ENCODE measurements around the gene CCDC28B. TPM values are rescaled to one million over a fixed set of nuclear protein-coding genes. Genes with fewer than 3 reads are reported as not detected.

CCDC28B gene
- total and polyA plus RNA-seq, 2 of the 13 experiments (the other 11 are each of a cell fraction or from before 2014, with no cell fraction given): 2.6 to 3.5 TPM

GRCh38 chr1:32204943-32205361, 4.6 kb downstream of the CCDC28B start:
- Histone ChIP-seq H4K20me1 (ENCODE audit: insufficient read depth, low read length) (no peaks in the 10 kb centered on the region), H3K4me3 (replicated peaks in 1 of 3; ENCODE audit: insufficient read depth in 1 of 3, low read depth in 2 of 3, low read length in 3 of 3) (peak overlapping the region; percentile 53 to 93 (median 86); a peak in 5 of 6 replicates), H3K9ac (ENCODE audit: insufficient read depth, low read depth, low read length) (peak overlapping the region; percentile 87), H3K4me1 (ENCODE audit: insufficient read depth, low read length) (peaks cover 26% of the 10 kb centered on the region), H2AFZ (ENCODE audit: low read length) (no peak overlapping the region), H3K27ac (ENCODE audit: extremely low read length, insufficient read depth, low read length) (no peak overlapping the region), H3K9me3 (ENCODE audit: low read length) (no peaks in the 10 kb centered on the region), H3K36me3 (replicated peaks in 1 of 2; ENCODE audit: control insufficient read depth in 1 of 2, insufficient read depth in 2 of 2, low read length in 2 of 2) (no peaks in the 10 kb centered on the region; a peak in 1 of 5 replicates), H3K4me2 (ENCODE audit: low read depth, low read length) (peak overlapping the region; percentile 85), H3K27me3 (ENCODE audit: control insufficient read depth in 1 of 2, insufficient read depth in 2 of 2, low read length in 2 of 2) (no peaks in the 10 kb centered on the region), H3K79me2 (ENCODE audit: insufficient read depth, low read length) (no peaks in the 10 kb centered on the region)
- intact Hi-C loops (cut with micrococcal nuclease; ENCODE audit: unreplicated experiment) (no loop called here), in situ Hi-C loops (cut with HindIII; ENCODE audit: extremely low pct_ligation_motif_present, low pct_unique_long_range_greater_than_20kb) (no loop called here)
- ChIA-PET CTCF (ENCODE audit: low intra/inter-chr PET ratio, low total read pairs) (no interaction called here), POLR2A (interaction anchor here (1.1 to 2.6 kb wide), 5 partner anchors 8 to 117 kb away, joined by 3 to 11 read pairs (median 5); partner anchors contain the start of gene TXLNA)
- no TSS peak for BruUV-seq (replicated peaks)
- no peak for DNase-seq (ENCODE audit: low spot score)
- TF ChIP-seq XRCC5 (optimal IDR thresholded peaks at IDR 0.05; ENCODE audit: low read length) (peak; percentile 8), ZBTB38 (CRISPR knock-in tag; IDR thresholded peaks at IDR 0.05) (peak; percentile 68; the same call in 1 of the 2 replicates), SETDB1 (CRISPR knock-in tag; IDR thresholded peaks at IDR 0.05; ENCODE audit: borderline replicate concordance) (no peak), ZMYM2 (CRISPR knock-in tag; IDR thresholded peaks at IDR 0.05) (no peak), ZNF768 (CRISPR knock-in tag; IDR thresholded peaks at IDR 0.05) (0 out of 2 replicates have a peak, but pooled peaks have one; percentile 5), RXRA (CRISPR knock-in tag; IDR thresholded peaks at IDR 0.05) (0 out of 2 replicates have a peak, but pooled peaks have one; percentile 13), TFE3 (CRISPR knock-in tag; IDR thresholded peaks at IDR 0.05) (no peak), AGO2 (optimal IDR thresholded peaks at IDR 0.05; ENCODE audit: low read depth, low read length) (peak; percentile 15), ZBTB7A (CRISPR knock-in tag; IDR thresholded peaks at IDR 0.05) (0 out of 2 replicates have a peak, but pooled peaks have one; percentile 23)
- WGBS (ENCODE audit: low lambda C conversion rate): 66% methylated on average over 13 of the region's 26 CpGs
- no peak for ATAC-seq
- no peak for FAIRE-seq
